SK-N-SH (cell line): ENCODE measurements around the gene KCTD15. TPM values are rescaled to one million over a fixed set of nuclear protein-coding genes. Genes with fewer than 3 reads are reported as not detected.

Source experiments
- CTCF ChIA-PET: fragments of 300-600, 350-600 bp; formaldehyde crosslinking; extraction: SDS; loops from one replicate; lab custom pipeline; 2021; lab: Yijun Ruan, JAX
- POLR2A ChIA-PET: fragments of 350-600 bp; sonication (Branson Sonifier 250); formaldehyde crosslinking; extraction: SDS; loops from one replicate; lab custom pipeline; 2020; ENCODE audit warnings: antibody characterized with exemption, inconsistent platforms; lab: Yijun Ruan, JAX
- DNase-seq: peaks from one replicate; pipeline ENCODE4 v3.0.0; 2012
- H2AFZ ChIP-seq: fragments of 200-600 bp; sonication (generic); 2 replicates; pipeline ENCODE4 v1.8.1; 2016; ENCODE audit warnings: antibody characterized with exemption, mild to moderate bottlenecking, low read depth
- H3F3A ChIP-seq: fragments of 200-600 bp; sonication (generic); replicated peaks from 2 replicates; pipeline ENCODE3; 2016; ENCODE audit warnings: antibody characterized with exemption, mild to moderate bottlenecking; ENCODE audit not compliant: insufficient read depth
- H3K27ac ChIP-seq, 2 experiments: fragments of 200-500 bp in 1 of 2; fragments of 200-600 bp in 1 of 2; sonication (Bioruptor generic) in 1 of 2; sonication (generic), shearing (Covaris generic) in 1 of 2; 2 replicates each; pipeline versions ENCODE4 v1.5.1 to v1.6.1; 2014 to 2016; ENCODE audit warnings: low read depth in 2 of 2, inconsistent platforms in 1 of 2, low read length in 1 of 2, mild to moderate bottlenecking in 1 of 2, mixed read lengths in 1 of 2
- H3K27me3 ChIP-seq: fragments of 200-600 bp; sonication (generic), shearing (Covaris generic); 2 replicates; pipeline ENCODE4 v1.6.1; 2016; ENCODE audit warnings: mixed run types; ENCODE audit not compliant: insufficient read depth
- H3K36me3 ChIP-seq, 2 experiments: fragments of 200-500 bp in 1 of 2; fragments of 200-600 bp in 1 of 2; sonication (Bioruptor generic) in 1 of 2; sonication (generic) in 1 of 2; replicated peaks in 1 of 2; 2 replicates each; pipeline versions ENCODE3 to v1.5.1; 2014 to 2016; ENCODE audit warnings: low read length in 1 of 2, mild to moderate bottlenecking in 1 of 2; ENCODE audit not compliant: insufficient read depth in 2 of 2, control insufficient read depth in 1 of 2
- H3K4me1 ChIP-seq, 2 experiments: fragments of 200-500 bp in 1 of 2; fragments of 200-600 bp in 1 of 2; sonication (Bioruptor generic) in 1 of 2; sonication (generic), shearing (Covaris generic) in 1 of 2; 2 replicates each; pipeline versions ENCODE4 v1.5.1 to v1.6.1; 2014 to 2016; ENCODE audit warnings: low read depth in 1 of 2, low read length in 1 of 2, mixed run types in 1 of 2; ENCODE audit not compliant: insufficient read depth in 2 of 2, control insufficient read depth in 1 of 2
- H3K4me2 ChIP-seq: fragments of 200-600 bp; sonication (generic), shearing (Covaris generic); 2 replicates; pipeline ENCODE4 v1.6.1; 2017; ENCODE audit warnings: mixed run types
- H3K4me3 ChIP-seq, 2 experiments: fragments of 200-500 bp in 1 of 2; fragments of 200-600 bp in 1 of 2; sonication (Bioruptor generic) in 1 of 2; sonication (generic), shearing (Covaris generic) in 1 of 2; 2 replicates each; pipeline versions ENCODE4 v1.5.1 to v1.8.1; 2014 to 2016; ENCODE audit warnings: low read depth in 2 of 2, inconsistent platforms in 1 of 2, low read length in 1 of 2, mild to moderate bottlenecking in 1 of 2, mixed read lengths in 1 of 2, moderate library complexity in 1 of 2
- H3K79me2 ChIP-seq: fragments of 200-600 bp; sonication (generic); 2 replicates; pipeline ENCODE4 v1.8.1; 2017; ENCODE audit warnings: mild to moderate bottlenecking; ENCODE audit not compliant: insufficient read depth
- H3K9ac ChIP-seq: fragments of 200-600 bp; sonication (generic); 2 replicates; pipeline ENCODE4 v1.6.1; 2017; ENCODE audit warnings: mixed run types
- H3K9me2 ChIP-seq: fragments of 200-600 bp; sonication (generic); 2 replicates; pipeline ENCODE4 v1.6.1; 2017; ENCODE audit warnings: mixed run types
- H3K9me3 ChIP-seq: fragments of 200-600 bp; sonication (generic); 2 replicates; pipeline ENCODE4 v1.6.1; 2017; ENCODE audit warnings: mixed run types, mild to moderate bottlenecking, moderate library complexity
- H4K20me1 ChIP-seq: fragments of 200-600 bp; sonication (generic); 2 replicates; pipeline ENCODE4 v1.6.1; 2017; ENCODE audit warnings: mild to moderate bottlenecking, mixed run types; ENCODE audit not compliant: insufficient read depth
- CTCF ChIP-seq: fragments of 200-600 bp; sonication (generic); IDR thresholded peaks from 2 replicates; pipeline ENCODE4 v1.6.1; 2017; ENCODE audit warnings: antibody characterized with exemption, mild to moderate bottlenecking, moderate library complexity
- EP300 ChIP-seq, 2 experiments: IDR thresholded peaks; 2 replicates each; pipeline versions ENCODE4 v1.4.0 to v1.6.1; 2012; ENCODE audit warnings: borderline replicate concordance in 1 of 2, low read depth in 1 of 2, low read length in 1 of 2
- FOXJ3 ChIP-seq: sonication (generic); formaldehyde crosslinking; IDR thresholded peaks from 2 replicates; pipeline ENCODE4 v1.5.1; 2020; ENCODE audit warnings: mild to moderate bottlenecking, missing genetic modification reagents
- FOXM1 ChIP-seq: IDR thresholded peaks from 2 replicates; pipeline ENCODE4 v1.4.0; 2012; ENCODE audit warnings: low read depth, mild to moderate bottlenecking
- GABPA ChIP-seq: IDR thresholded peaks from 2 replicates; pipeline ENCODE4 v1.4.0; 2012; ENCODE audit warnings: low read depth, mild to moderate bottlenecking
- JUND ChIP-seq: IDR thresholded peaks from 2 replicates; pipeline ENCODE4 v1.4.0; 2012
- MEF2A ChIP-seq: IDR thresholded peaks from 2 replicates; pipeline ENCODE4 v1.4.0; 2012; ENCODE audit warnings: low read depth, borderline replicate concordance
- MXI1 ChIP-seq: IDR thresholded peaks from 2 replicates; pipeline ENCODE4 v1.6.1; 2012; ENCODE audit warnings: mild to moderate bottlenecking, low read depth, low read length, improper control_type of control experiment
- NFIC ChIP-seq: IDR thresholded peaks from 2 replicates; pipeline ENCODE4 v1.4.0; 2012; ENCODE audit warnings: borderline replicate concordance
- NRF1 ChIP-seq: IDR thresholded peaks from 2 replicates; pipeline ENCODE4 v1.6.1; 2012; ENCODE audit warnings: low read depth, mild to moderate bottlenecking, low read length
- RXRA ChIP-seq: IDR thresholded peaks from 2 replicates; pipeline ENCODE4 v1.4.0; 2012; ENCODE audit warnings: low read depth, mild to moderate bottlenecking, borderline replicate concordance
- SIN3A ChIP-seq: IDR thresholded peaks from 2 replicates; pipeline ENCODE4 v1.6.1; 2012; ENCODE audit warnings: low read depth, mild to moderate bottlenecking, low read length, moderate library complexity, borderline replicate concordance
- TAF1 ChIP-seq: IDR thresholded peaks from 2 replicates; pipeline ENCODE4 v1.6.1; 2012; ENCODE audit warnings: low read depth, mild to moderate bottlenecking, low read length, moderate library complexity, borderline replicate concordance
- TEAD4 ChIP-seq: IDR thresholded peaks from 2 replicates; pipeline ENCODE4 v1.4.0; 2012; ENCODE audit warnings: mild to moderate bottlenecking, borderline replicate concordance; ENCODE audit not compliant: insufficient read depth
- USF2 ChIP-seq: fragments of 150-350 bp; IDR thresholded peaks from 2 replicates; pipeline ENCODE4 v1.6.1; 2017; ENCODE audit warnings: antibody characterized with exemption, low read length, low read depth, borderline replicate concordance
- YY1 ChIP-seq: IDR thresholded peaks from 2 replicates; pipeline ENCODE4 v1.4.0; 2012; ENCODE audit warnings: low read depth, mild to moderate bottlenecking
- WGBS: methylation state at CpG from one replicate; pipeline ENCODE4 v1.1.6; 2017; ENCODE audit warnings: low lambda C conversion rate; 5-methylcytosine and 5-hydroxymethylcytosine counted together
- polyA plus RNA-seq, 3 experiments: library from polyadenylated mRNA; depleted of rRNA; stranded (reverse); fragments of >200 nt; gene quantifications; 2 replicates each; pipeline ENCODE4 v1.2.3, GENCODE V29; 2012
- TF ChIP-seq, protein P1 (sequence below): IDR thresholded peaks from 2 replicates; pipeline ENCODE4 v1.4.0; 2012; ENCODE audit warnings: low read depth
- TF ChIP-seq, protein P2 (sequence below): IDR thresholded peaks from 2 replicates; pipeline ENCODE4 v1.4.0; 2012; ENCODE audit warnings: low read depth, borderline replicate concordance
- TF ChIP-seq, protein P3 (sequence below): IDR thresholded peaks from 2 replicates; pipeline ENCODE4; 2012
- TF ChIP-seq, protein P4 (sequence below): IDR thresholded peaks from 2 replicates; pipeline ENCODE4 v1.4.0; 2012; ENCODE audit warnings: low read depth, borderline replicate concordance

The KCTD15 gene
- polyA plus RNA-seq, 1 of the 3 experiments (the other 2 are of a cell fraction) = 15.5 TPM

- Histone ChIP-seq H2AFZ (no peak overlapping the region), H3K27me3 (no peaks in the 10 kb centered on the region; the same call in 1 of the 2 replicates), H3K9me2 (no peaks in the 10 kb centered on the region), H3K4me3 (no peak overlapping the region), H3K27ac (no peak overlapping the region), H3F3A (no peaks in the 10 kb centered on the region), H3K79me2 (no peaks in the 10 kb centered on the region), H3K9me3 (no peaks in the 10 kb centered on the region), H3K4me2 (no peak overlapping the region), H3K4me1 (peaks cover 0 to 7% of the 10 kb centered on the region in 2 experiments; a peak in 1 of 4 replicates), H3K9ac (no peak overlapping the region), H4K20me1 (no peaks in the 10 kb centered on the region), H3K36me3 (no peaks in the 10 kb centered on the region)
- 67% methylated on average over 5 of the region's 6 CpGs for WGBS
- POLR2A ChIA-PET = no interaction called here
- no peak for TF ChIP-seq CTCF
- TF ChIP-seq YY1 = no peak
- TF ChIP-seq, protein P1, sequence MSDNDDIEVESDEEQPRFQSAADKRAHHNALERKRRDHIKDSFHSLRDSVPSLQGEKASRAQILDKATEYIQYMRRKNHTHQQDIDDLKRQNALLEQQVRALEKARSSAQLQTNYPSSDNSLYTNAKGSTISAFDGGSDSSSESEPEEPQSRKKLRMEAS = no peak
- TF ChIP-seq, protein P2, sequence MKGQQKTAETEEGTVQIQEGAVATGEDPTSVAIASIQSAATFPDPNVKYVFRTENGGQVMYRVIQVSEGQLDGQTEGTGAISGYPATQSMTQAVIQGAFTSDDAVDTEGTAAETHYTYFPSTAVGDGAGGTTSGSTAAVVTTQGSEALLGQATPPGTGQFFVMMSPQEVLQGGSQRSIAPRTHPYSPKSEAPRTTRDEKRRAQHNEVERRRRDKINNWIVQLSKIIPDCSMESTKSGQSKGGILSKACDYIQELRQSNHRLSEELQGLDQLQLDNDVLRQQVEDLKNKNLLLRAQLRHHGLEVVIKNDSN = no peak
- no peak for TF ChIP-seq MEF2A
- no peak for TF ChIP-seq NRF1
- no peak for TF ChIP-seq NFIC
- no peak for TF ChIP-seq GABPA
- no peak for TF ChIP-seq MXI1
- TF ChIP-seq TEAD4 = no peak
- TF ChIP-seq, protein P3, sequence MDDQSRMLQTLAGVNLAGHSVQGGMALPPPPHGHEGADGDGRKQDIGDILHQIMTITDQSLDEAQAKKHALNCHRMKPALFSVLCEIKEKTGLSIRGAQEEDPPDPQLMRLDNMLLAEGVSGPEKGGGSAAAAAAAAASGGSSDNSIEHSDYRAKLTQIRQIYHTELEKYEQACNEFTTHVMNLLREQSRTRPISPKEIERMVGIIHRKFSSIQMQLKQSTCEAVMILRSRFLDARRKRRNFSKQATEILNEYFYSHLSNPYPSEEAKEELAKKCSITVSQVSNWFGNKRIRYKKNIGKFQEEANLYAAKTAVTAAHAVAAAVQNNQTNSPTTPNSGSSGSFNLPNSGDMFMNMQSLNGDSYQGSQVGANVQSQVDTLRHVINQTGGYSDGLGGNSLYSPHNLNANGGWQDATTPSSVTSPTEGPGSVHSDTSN = no peak
- no peak for TF ChIP-seq EP300 (IDR thresholded peaks at IDR 0.05; ENCODE audit: borderline replicate concordance in 1 of 2, low read depth in 1 of 2, low read length in 1 of 2)
- CTCF ChIA-PET = interaction anchor here (1.0 to 5.8 kb wide), 10 partner anchors 13 to 371 kb away, joined by 3 to 336 read pairs (median 26); partner anchors contain the start of gene KCTD15
- no peak for DNase-seq
Measured at GRCh38 chr19:33780251-33780650, 16.4 kb upstream of the KCTD15 start.

DNA sequence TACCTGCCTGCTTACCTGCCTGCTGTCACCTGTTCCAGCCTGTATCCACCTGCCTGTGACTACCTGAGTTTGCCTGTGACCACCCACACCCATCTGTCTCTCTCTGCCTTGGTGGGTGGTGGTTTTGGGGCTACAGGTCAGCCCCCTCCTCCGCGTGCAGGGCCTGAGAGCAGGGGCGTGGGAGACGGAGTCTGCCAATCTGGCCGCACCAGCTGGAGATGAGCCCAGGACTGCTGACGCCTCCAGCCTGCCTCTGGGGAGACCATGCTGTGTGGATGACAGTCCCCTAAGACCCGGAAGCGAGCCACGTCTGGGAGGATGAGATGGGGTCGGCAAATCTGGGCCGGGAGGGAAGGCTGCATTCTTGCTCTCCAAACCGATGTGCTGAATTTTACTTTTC is 15.9 kb upstream of the KCTD15 start:
- ChIA-PET CTCF (interaction anchor here (1.2 to 5.8 kb wide), 3 partner anchors 12 to 316 kb away, joined by 9 to 119 read pairs (median 42); partner anchors contain the start of gene KCTD15), POLR2A (no interaction called here)
- Histone ChIP-seq H3K4me2 (no peak overlapping the region), H3K27me3 (no peaks in the 10 kb centered on the region; the same call in 1 of the 2 replicates), H4K20me1 (no peaks in the 10 kb centered on the region), H3K9ac (no peak overlapping the region), H3K9me3 (no peaks in the 10 kb centered on the region), H3K4me1 (peaks cover 0 to 7% of the 10 kb centered on the region in 2 experiments; a peak in 1 of 4 replicates), H3F3A (no peaks in the 10 kb centered on the region), H3K4me3 (no peak overlapping the region), H3K79me2 (no peaks in the 10 kb centered on the region), H3K36me3 (no peaks in the 10 kb centered on the region), H3K27ac (no peak overlapping the region), H2AFZ (no peak overlapping the region), H3K9me2 (no peaks in the 10 kb centered on the region)
- 73% methylated on average over 7 of the region's 12 CpGs for WGBS
- no peak for TF ChIP-seq USF2
- TF ChIP-seq TEAD4 = no peak
- no peak for TF ChIP-seq RXRA
- no peak for TF ChIP-seq FOXJ3
- TF ChIP-seq, protein P4, sequence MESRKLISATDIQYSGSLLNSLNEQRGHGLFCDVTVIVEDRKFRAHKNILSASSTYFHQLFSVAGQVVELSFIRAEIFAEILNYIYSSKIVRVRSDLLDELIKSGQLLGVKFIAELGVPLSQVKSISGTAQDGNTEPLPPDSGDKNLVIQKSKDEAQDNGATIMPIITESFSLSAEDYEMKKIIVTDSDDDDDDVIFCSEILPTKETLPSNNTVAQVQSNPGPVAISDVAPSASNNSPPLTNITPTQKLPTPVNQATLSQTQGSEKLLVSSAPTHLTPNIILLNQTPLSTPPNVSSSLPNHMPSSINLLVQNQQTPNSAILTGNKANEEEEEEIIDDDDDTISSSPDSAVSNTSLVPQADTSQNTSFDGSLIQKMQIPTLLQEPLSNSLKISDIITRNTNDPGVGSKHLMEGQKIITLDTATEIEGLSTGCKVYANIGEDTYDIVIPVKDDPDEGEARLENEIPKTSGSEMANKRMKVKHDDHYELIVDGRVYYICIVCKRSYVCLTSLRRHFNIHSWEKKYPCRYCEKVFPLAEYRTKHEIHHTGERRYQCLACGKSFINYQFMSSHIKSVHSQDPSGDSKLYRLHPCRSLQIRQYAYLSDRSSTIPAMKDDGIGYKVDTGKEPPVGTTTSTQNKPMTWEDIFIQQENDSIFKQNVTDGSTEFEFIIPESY = no peak
- TF ChIP-seq GABPA = no peak
- no peak for TF ChIP-seq SIN3A
- TF ChIP-seq JUND = no peak
- TF ChIP-seq, protein P2 = no peak
- no peak for TF ChIP-seq TAF1
- no peak for TF ChIP-seq FOXM1
- DNase-seq = no peak
